GM19328 (cell line): ENCODE results near the gene ZNF564.
"Not testable (repeated sequence)": the region's sequence is repeated elsewhere in the genome, so short reads cannot be mapped to it uniquely, and the experiment has no call there.

Experiments used
- ATAC-seq: cut with Tn5 transposase; IDR thresholded peaks from one replicate; pipeline ENCODE4 v1.9.1; 2021; ENCODE audit warnings: mild to moderate bottlenecking, moderate library complexity; ENCODE audit not compliant: unreplicated experiment

ZNF564 gene

DNA sequence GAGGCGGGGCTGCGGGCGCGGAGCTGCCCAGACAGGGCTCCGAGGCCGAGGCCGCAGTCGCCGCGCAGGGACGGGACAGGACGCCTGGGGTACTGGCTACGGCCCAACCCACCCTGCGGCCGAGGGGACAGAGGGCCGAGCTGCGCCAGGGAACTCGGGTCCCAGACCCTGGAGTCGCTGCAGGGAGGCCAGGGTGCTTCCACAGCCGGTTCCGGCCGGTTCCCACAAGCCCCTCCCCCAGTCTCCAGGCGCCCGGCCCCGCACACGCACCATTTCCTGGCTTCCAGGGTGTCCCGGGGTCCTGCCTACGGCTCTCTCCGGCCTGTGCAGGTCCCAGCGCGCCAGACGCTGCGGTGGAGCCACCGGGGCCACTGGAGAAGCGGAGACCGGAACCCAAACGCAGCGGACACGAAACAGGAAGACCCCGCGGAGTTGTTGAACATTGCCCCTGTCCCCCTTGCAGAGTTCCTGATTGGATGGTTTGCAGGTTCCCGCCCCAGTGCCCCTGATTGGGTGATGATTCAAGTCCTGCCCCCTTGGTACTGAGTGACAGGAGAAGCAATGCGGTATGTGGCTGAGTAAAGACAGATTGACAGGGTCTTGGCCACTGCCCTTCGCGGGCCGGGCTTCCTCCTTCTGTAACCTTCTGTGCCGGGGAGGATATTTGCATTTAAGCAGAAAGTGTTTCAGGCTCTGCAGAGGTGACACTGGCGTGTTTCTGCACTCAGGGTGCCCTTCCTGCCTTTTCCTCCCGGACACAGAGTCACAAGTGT, at the start of gene ZNF564:
Gene ZNF564, minus strand, starts transcription at position 423 of the 773 bp plus-strand sequence. Its CDS starts 150 bp downstream, at position 273.
- ATAC-seq: peak; percentile 98

GRCh38 chr19:12597594-12597993, 46.3 kb upstream of the ZNF564 start:
- no peak for ATAC-seq

DNA sequence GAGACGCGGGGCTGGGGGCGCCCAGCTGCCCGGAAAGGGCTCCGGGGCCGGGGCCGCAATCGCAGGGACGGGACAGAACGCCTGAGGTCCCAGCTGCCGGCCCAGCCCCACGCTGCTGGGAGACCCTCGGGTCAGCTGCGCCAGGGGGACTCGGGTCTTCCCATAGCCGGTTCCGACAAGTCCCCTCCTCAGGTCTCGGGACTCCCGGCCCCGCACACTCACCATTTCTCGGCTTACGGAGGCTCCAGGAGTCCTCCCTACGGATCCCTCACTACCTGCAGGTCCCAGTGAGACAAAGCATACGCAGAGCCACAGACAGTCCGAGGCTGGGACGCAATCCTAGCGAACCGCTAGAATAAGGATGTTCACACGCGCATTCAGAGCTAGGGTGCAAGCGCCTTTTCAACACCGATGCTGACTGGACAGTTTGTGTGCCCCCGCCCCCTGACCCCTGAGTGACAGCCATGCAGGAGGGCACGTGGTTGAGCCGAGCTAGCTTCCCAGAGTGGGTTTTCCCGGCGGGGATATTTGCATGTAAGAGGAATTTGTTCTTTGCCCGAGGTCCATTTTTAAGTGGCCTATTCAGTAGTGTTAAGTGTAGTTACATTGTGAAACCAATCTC, 45.8 kb upstream of the ZNF564 start:
- ATAC-seq: no peak

DNA sequence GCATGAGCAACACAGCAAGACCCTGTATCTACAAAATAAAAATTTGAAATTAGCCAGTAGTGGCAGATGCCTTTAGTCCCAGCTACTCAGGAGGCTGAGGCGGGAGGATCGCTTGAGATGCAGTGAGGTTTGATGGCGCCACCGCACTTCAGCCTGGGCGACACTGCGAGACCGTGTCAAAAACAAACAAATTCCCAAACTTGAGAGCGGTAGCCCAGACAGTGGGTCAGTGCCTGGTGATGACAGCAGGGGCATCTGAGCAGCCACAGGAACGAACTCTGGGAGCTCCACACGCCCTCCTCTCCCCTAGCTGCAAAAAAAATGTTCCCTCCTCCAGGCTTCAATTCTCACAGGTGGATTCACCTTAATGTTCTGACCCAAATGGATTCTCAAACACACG, 45.2 kb upstream of the ZNF564 start:
- ATAC-seq: no peak

DNA sequence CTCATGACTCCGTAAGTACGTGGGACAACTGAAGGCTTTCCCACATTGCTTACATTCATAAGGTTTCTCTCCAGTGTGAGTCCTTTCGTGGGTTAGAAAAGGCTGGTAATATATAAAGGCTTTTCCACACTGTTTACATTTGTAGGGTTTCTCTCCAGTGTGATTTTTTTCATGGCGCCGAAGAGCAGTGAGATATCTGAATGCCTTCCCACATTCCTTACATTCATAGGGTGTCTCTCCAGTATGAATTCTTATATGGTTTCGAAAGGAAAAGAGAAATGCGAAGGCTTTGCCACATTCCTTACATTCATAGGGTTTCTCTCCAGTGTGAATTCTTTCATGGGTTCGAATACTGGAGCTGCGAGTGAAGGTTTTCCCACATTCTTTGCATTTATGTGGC, 29.8 kb upstream of the ZNF564 start:
- ATAC-seq: no peak

DNA sequence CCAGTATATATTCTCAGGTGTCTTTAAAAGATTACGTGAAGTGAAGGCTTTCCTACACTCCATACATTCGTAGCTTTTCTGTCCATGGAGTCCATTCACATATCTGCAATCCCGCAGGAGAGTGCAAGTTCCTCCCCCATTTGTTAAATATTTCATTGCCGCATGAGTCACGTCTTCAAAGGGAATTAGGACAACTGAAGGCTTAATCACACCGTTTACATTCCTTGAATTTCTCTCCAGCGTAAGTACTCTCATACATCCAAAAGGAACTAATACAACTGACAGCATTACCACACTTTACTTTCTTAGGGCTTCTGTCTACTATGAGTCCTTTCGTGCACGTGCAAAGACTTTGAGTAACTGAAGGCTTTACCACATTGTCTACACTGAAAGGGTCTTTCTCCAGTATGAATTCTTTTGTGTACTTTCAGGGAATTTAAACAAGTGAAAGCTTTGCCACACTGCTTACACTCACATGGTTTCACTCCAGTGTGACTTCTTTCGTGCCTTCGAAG, 29.0 kb upstream of the ZNF564 start:
- ATAC-seq: no peak

GRCh38 chr19:12578641-12579040, 27.4 kb upstream of the ZNF564 start:
- no peak for ATAC-seq

DNA sequence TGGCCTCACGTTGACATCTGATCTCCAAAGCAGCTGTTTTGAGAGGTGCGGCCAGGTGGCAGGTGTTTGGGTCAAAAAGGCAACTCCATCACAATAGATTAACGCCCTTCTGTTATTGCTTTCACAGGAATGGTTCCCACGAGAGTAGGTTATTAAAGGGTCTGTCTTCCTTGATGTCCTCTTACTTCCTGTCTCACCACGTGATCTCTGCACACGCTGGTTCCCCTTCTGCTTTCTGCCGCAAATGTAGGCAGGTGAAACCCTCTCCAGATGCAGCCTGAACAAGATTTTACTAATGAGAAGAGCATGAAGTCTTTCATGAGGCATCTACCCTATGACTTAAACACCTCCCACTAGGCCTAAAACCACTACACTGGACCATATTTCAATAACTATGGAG, 22.8 kb upstream of the ZNF564 start:
- ATAC-seq: no peak

DNA sequence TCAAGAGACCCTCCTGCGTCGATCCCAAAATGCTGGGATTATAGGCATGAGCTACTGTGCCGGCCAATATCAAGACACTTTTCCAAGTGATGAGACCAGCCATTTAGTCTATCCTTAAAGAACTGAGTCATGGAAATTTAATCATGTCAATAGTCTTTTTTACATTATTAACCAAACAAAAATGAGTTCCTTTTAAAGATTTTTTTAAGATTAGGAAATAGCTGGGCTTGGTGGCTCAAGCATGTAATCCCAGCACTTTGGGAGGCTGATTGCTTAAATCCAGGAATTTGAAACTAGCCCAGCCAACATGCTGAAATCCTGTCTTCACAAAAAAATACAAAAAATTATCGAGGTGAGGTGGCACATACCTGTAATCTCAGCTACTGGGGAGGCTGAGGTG, 16.7 kb upstream of the ZNF564 start:
- no peak for ATAC-seq

GRCh38 chr19:12566380-12566779, 15.1 kb upstream of the ZNF564 start:
- not testable (repeated sequence) for ATAC-seq

DNA sequence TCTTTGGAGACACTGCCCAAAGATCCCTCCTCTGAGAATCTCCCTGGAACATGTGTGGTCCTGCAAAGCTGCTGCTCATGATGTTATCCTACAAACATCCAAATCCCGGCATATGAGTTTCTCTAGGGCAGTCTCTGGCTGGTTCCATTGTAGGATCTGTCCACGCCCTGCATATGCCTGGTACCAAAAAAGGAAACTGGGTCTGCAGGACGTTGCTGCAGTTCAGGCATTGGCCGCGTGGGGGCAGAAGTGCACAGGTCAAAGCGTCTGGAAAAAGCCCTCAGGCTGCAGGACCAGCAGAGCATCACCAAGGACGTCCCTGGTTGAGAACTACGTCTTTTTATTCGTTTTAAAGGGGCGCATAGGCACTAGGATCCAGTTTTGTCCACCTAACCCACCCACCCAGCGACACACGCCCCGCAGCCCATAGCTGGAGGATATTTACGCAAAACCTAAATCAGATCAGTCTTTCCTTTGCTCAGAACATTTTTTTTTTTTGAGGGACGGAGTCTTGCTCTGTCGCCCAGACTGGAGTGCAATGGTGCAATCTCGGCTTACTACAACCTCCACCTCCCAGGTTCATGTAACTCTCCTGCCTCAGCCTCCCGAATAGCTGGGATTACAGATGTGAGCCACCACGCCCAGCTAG, 12.9 kb upstream of the ZNF564 start:
- ATAC-seq: no peak

GRCh38 chr19:12555456-12555930, 4.2 kb upstream of the ZNF564 start:
- ATAC-seq: no peak

GRCh38 chr19:12546903-12547302, 4.4 kb downstream of the ZNF564 start:
- ATAC-seq: no peak

DNA sequence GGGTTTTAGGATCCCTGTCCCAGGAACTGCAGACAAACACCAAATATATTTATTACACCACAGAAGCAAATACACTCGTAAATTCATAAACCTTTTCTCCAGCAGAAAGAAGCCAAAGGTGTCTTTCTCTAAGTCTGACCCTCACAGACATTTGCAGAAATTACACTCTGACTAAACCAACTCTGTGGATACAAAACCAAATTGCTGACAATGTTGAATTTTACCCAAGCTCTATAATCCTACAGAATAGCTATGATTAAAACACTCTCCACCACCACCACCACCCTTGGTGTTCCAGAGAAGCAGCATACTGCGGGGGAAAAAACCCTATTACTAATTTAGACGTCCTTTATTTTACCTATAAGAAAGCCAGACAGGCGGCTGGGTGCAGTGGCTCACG, 5.2 kb downstream of the ZNF564 start:
- ATAC-seq: no peak

DNA sequence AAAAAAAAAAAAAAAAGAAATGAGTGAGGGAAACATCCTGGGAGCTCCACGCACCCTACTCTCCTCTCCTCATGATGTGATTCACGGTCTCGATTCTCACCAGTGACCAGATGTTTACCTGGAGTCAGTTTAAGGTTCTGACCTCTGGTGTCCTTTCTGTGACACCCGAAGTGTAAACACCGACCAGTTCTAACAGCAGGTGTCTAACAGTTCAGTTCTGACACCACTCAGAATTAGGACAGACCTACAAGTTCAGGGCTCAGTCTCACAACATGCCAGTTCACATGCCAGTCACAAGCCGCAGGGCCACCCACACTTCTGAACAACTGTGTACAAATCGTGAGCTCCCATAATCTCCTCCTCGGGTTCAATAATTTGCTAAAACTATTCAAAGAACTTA, 6.0 kb downstream of the ZNF564 start:
- ATAC-seq: no peak

DNA sequence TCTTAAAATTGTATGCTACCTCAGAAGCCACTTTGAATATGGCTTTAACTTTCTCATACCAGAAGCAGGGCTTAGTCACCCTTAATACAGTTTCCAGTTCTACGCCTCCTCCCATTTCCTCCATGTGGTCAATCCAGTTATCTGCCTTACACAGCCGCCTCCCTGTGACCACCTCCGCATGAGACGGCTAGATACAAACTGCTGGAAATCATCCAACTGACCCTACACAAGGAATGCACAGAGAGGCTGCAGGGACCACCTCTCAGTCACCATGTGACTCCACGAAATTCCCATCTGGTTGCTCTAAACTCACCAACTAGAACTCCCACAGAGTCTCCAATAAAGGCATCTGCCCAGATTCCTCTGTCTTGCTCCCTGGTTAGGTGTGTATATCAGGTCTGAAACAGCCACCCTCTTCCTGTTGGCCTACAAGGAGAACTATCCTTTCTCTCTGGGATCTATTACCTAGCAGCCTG, 6.8 kb downstream of the ZNF564 start:
- ATAC-seq: no peak

DNA sequence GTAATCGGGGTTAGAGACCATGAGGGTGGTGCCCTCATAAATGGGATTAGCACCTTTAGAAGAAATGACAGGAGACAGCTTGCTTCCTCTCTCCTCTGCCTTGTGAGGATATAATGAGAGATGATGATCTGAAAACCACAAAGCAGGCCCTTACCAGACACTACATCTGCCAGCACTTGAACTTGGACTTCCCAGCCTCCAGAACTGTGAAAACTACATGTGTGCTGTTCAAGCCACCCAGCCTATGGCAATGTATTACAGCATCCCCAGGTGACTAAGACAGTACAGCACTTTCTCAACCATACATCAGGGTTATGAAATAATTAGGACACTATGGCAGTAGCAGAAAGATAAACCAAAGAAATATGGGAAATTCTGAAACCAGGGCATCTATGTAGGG, 7.4 kb downstream of the ZNF564 start:
- ATAC-seq: no peak

GRCh38 chr19:12527034-12527836, 24.0 kb downstream of the ZNF564 start:
- no peak for ATAC-seq

GRCh38 chr19:12526542-12526941, 24.7 kb downstream of the ZNF564 start:
- no peak for ATAC-seq

- ATAC-seq: no peak
These were observed 29.3 kb downstream of the ZNF564 start for GRCh38 chr19:12521996-12522395.
